Stimulated activated CD8-positive, alpha-beta memory T cell treated with anti-CD3 and anti-CD28 coated beads, Interleukin-15, amount 100 ng/mL, for 1 hour (primary cell): ENCODE results near the gene NCOA3.
A peak's percentile ranks its signal among the peaks of the same experiment; 100 is the strongest.
"Not testable (repeated sequence)": the region's sequence is repeated elsewhere in the genome, so short reads cannot be mapped to it uniquely, and the experiment has no call there.

Source experiments
- DNase-seq: peaks from one replicate; pipeline ENCODE4 v3.0.0-alpha.2; 2020; ENCODE audit warnings: low read depth

NCOA3 gene

GRCh38 chr20:47501482-47502270, at the start of gene NCOA3:
NCOA3 (plus strand) TSS chr20:47501887; CDS start chr20:47622248, 120,361 bp downstream.
- peak; percentile 79 for DNase-seq

DNA sequence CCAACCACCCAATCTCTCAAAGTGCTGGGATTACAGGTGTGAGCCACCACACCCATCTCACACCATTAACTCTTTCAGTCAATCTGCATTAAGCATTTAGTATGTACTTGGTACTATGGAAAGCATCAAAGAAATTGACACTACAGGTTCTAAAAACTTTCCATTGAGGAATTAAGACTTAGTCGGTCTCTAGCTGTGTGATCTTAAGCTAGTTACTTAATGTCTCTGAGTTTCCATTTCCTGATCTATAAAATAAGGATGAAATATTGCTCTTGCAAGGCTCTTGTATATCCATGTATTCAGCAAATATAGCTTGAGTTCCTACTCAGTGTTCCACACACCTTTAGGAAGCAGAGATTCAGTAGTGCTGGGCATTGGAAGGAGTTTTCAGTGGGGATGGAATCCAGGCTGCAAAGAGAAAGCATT, 48.9 kb upstream of the NCOA3 start:
- DNase-seq, result no peak

DNA sequence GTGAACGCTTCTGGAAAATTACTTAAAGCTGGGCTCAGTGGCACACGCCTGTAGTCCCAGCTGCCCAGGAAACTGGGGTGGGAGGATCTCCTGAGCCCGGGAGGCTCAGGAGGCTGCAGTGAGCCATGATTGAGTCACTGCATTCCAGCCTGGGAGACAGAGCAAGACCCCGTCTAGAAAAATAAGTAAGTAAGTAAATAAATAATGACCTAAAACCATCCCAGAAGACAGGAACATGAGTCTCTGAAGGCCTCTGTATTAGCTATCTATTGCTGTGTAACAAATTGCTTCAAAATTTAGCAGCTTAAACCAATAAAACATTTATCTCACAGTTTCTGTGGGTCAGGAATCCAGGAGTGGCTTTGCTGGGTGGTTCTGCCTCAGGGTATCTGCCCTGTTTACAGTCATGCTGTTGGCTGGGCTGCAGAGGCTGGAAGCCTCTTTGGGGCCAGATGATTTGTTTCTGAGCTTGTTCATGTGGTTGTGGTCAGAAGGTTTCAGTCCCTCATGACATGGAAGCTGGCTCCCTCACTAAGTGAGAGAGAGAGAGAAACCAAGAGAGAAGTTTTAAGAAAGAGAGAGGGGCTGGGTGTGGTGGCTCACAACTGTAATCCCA, 48.4 kb upstream of the NCOA3 start:
- DNase-seq, result no peak

- no peak for DNase-seq
Measured at GRCh38 chr20:47454298-47455132, 47.2 kb upstream of the NCOA3 start.

DNA sequence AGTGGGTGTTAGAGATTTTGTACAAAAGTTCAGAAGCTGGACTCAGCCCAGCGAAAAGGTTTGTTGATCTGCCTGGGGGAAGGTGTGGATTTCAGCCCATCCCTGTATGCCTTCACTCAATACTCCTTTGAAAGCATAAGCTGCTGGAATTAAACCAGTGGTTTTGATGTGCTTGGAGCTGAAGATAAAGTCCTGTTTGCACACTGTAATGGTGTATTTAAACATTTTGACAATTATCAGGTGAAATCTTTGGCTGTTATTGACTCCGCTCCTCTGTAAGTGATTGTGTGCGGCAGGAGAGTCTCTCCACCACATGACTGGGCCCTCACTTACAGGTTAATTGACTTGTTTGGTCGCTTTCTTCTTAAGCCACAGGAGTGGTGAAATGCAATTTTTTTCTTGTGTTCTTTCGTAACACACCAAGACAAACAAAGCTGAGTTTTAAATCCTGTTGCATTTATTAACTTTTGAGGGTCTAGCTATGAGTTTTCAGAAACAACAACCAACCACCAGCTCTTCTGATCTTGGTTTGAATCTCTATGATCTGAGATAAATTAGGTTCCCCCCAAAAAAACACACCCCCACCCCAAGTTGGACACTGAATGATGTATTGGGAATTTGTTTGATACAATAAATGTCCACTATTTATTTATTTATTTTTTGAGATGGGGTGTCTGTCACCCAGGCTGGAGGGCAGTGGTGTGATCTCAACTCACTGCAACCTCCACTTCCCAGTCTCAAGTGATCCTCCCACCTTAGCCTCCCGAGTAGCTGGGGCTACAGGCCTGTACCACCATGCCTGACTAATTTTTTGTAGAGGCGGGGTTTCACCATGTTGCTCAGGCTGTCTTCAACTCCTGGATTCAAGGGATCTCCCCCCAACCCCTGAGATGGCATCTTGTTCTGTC, 46.3 kb upstream of the NCOA3 start:
- DNase-seq, result no peak

- no peak for DNase-seq
Measured at GRCh38 chr20:47456041-47456537, 45.6 kb upstream of the NCOA3 start.

GRCh38 chr20:47456952-47457724, 44.5 kb upstream of the NCOA3 start:
- DNase-seq, result no peak

DNA sequence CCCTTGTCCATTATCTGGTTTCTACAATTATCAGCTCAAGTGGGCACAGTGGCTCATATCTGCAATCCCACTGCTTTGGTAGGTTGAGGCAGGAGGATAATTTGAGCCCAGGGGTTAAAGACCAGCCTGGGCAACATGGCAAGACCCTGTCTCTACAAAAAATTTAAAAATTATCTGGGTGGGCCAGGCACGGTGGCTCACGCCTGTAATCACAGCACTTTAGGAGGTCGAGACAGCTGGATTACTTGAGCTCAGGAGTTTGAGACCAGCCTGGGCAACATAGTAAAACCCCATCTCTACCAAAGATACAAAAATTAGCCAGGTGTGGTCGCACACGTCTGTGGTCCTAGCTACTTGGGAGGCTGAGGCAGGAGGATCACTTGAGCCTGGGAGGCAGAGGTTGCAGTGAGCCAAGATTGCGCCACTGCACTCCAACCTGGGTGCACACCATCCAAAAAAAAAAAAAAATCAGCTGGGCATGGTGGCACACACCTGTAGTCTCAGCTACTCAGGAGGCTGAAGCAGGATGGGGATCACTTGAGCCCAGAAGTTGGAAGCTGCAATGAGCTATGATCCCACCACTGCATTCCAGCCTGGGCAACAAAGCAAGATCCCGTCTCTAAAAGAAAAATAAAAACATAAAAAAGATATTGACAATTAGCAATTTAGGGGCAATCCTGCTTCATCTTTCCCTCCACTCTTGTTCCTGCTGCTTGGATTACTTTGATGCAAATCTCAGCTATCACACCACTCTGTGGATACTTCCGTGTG, 43.2 kb upstream of the NCOA3 start:
- DNase-seq, result not testable (repeated sequence)

DNA sequence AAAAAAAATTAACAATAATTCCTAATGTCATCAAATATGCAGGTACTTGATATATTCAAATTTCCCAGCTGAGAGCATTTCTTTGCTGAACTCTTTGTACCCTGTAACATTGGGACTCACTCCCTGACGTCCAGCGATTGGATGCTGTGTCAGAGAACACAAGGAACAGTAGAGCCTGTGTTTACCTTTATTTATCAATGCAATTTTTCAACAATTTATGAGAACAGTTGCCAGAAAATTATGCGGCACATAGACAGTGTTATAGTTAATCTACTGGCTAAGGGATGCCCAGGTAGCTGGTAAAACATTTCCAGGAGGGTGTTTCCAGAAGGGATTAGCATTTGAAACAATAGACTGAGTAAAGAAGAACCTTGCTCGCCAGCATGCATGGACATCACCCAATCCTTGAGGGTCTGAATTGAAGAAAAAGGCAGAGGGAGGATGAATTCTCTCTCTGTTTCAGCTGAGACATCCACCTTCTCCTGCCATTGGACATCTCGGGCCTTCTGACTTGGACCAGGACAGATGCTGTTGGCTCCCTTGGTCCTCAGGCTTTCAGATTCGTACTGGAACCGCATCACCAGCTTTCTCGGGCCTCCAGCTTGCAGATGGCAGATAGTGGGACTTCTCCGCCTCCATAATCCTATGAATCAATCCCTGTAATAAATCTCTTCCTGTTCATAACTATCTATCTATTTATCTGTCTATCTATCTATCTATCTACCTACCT, 42.2 kb upstream of the NCOA3 start:
- no peak for DNase-seq

GRCh38 chr20:47460761-47461112, 41.0 kb upstream of the NCOA3 start:
- DNase-seq, result not testable (repeated sequence)

DNA sequence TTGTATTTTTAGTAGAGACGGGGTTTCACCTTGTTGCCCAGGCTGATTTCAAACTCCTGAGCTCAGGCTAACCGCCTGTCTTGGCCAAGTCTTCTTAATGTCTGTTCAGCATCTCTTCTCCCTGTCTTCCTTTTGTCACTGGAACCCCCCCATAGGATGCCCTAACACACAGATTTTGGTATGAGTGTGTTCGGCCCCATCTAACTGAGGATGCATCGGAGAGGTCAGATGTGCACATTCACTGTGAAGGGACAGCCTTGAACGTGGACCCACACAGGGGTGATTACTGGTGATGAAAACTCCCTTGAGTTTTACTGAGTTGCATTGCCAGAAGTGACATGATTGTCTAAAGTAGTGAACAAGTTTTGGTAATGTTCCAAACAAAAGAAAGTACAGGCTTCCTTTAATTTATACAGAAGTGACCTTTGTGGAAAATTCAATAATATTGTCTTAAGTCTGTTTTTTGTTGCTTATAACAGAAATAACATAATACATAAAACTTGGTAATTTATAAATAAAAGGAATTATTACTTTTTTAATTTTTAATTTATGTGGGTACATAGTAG, 40.5 kb upstream of the NCOA3 start:
- no peak for DNase-seq

DNA sequence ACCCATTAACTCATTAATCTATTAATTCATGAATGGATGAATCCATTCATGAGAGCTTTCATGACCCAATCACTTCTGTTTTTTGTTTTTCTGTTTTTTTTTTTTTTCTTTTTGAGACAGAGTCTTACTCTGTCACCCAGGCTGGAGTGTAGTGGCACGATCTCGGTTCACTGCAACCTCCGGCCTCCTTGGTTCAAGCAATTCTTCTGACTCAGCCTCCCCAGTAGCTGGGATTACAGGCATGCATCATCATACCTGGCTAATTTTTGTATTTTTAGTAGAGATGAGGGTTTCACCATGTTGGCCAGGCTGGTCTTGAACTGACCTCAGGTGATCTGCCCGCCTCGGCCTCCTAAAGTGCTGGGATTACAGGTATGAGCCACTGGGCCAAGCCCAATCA, 39.8 kb upstream of the NCOA3 start:
- DNase-seq, result not testable (repeated sequence)

DNA sequence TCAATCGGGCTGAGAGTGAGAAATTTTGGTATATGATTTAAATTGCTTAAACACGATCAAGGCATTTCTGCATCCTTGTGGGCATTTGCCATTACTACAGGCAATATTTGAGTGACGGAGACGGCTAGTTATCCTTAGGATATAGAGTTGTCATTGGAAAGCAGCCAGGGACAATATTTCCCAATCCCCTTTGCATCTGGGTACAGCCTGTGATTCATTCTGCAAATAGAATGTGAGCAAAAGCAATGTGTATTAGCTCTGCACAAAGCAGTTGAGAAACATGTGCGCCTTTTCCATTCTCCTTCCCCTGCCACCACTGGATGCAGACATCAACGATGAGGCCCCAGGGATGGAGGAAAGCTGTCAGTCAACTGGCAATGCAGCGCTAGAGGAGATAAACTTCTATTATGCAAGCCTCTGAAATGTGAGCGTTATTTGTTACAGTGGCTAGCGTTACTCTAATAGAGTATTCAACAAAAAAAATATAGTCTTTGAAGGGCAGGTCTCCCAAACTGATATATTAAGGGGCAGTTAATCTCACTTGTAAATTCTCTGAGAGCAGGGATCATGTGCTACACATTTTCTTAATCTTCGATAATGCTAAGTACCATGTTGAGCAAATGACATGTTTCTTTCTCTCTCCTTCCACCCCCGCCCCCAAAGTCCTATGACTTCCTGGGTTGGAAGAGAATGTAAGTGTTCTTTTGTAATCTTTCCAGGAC, 37.1 kb upstream of the NCOA3 start:
- DNase-seq, result no peak

- DNase-seq, result no peak
Measured at GRCh38 chr20:47465335-47466090, 36.2 kb upstream of the NCOA3 start.

- no peak for DNase-seq
Measured at GRCh38 chr20:47466213-47466612, 35.5 kb upstream of the NCOA3 start.

GRCh38 chr20:47466704-47467459, 34.8 kb upstream of the NCOA3 start:
- DNase-seq, result no peak
